HG03095 (cell line): ENCODE data around the gene EFR3B.
A peak's percentile ranks its signal among the peaks of the same experiment; 100 is the strongest.
"Not testable (repeated sequence)": the region's sequence is repeated elsewhere in the genome, so short reads cannot be mapped to it uniquely, and the experiment has no call there.

ENCODE experiments used
- ATAC-seq: cut with Tn5 transposase; IDR thresholded peaks from one replicate; pipeline ENCODE4 v1.9.1; 2021; ENCODE audit warnings: moderate library complexity; ENCODE audit not compliant: unreplicated experiment

Gene EFR3B

GRCh38 chr2:25145803-25146202 lies 103.9 kb downstream of the EFR3B start:
- ATAC-seq = no peak

GRCh38 chr2:25146896-25147295 lies 105.0 kb downstream of the EFR3B start:
- ATAC-seq = no peak

- no peak for ATAC-seq
These were observed 107.8 kb downstream of the EFR3B start for GRCh38 chr2:25149646-25150045.

- not testable (repeated sequence) for ATAC-seq
These were observed 109.1 kb downstream of the EFR3B start for GRCh38 chr2:25150993-25151392.

GRCh38 chr2:25151718-25152117 lies 109.8 kb downstream of the EFR3B start:
- no peak for ATAC-seq

- no peak for ATAC-seq
These were observed 113.5 kb downstream of the EFR3B start for GRCh38 chr2:25155401-25155800.

- no peak for ATAC-seq
These were observed 116.4 kb downstream of the EFR3B start for GRCh38 chr2:25158096-25158852.

- ATAC-seq = no peak
These were observed 118.1 kb downstream of the EFR3B start for GRCh38 chr2:25159949-25160348.

GRCh38 chr2:25160376-25160775 lies 118.5 kb downstream of the EFR3B start:
- ATAC-seq = no peak

GRCh38 chr2:25161055-25161781 lies 119.3 kb downstream of the EFR3B start:
- no peak for ATAC-seq

GRCh38 chr2:25162061-25162460 lies 120.2 kb downstream of the EFR3B start:
- ATAC-seq = not testable (repeated sequence)

GRCh38 chr2:25164561-25164960 lies 122.7 kb downstream of the EFR3B start:
- ATAC-seq = no peak

GRCh38 chr2:25165992-25166875 lies 124.4 kb downstream of the EFR3B start:
- peak; percentile 86 for ATAC-seq

- ATAC-seq = no peak
These were observed 126.6 kb downstream of the EFR3B start, which contains the start of gene POMC for GRCh38 chr2:25168256-25169072. Gene POMC (minus strand): TSS chr2:25168580. CDS start chr2:25164772, 3,808 bp downstream.

- ATAC-seq = no peak
These were observed 127.2 kb downstream of the EFR3B start for GRCh38 chr2:25169073-25169470.

GRCh38 chr2:25170888-25171287 lies 129.0 kb downstream of the EFR3B start:
- ATAC-seq = no peak

GRCh38 chr2:25173719-25174118 lies 131.8 kb downstream of the EFR3B start:
- ATAC-seq = no peak

- ATAC-seq = no peak
These were observed 132.5 kb downstream of the EFR3B start for GRCh38 chr2:25174192-25174861.

GRCh38 chr2:25176138-25176537 lies 134.3 kb downstream of the EFR3B start:
- ATAC-seq = no peak
